M059J (cell line): Measurements from ENCODE around the gene PSMB10. TPM values are rescaled to one million over a fixed set of nuclear protein-coding genes. Genes with fewer than 3 reads are reported as not detected.

Source experiments
- DNase-seq: peaks from one replicate; pipeline ENCODE4 v3.0.0-alpha.2; 2012; ENCODE audit warnings: low read depth
- total RNA-seq: library from RNA; depleted of rRNA; stranded (reverse); fragments of >200 nt; shearing (Covaris generic); gene quantifications from 2 replicates; pipeline ENCODE4 v1.2.3, GENCODE V29; 2014; rRNA removed

The PSMB10 gene
- total RNA-seq, 1 experiment from 2014 or later = 63.5 TPM

GRCh38 chr16:67892899-67893742, 43.5 kb downstream of the PSMB10 start, which contains the start of gene PSKH1:
Gene PSKH1, plus strand, starts transcription at chr16:67893254. Its CDS starts 15,496 bp downstream, at chr16:67908750.
- peak; percentile 94 for DNase-seq

GRCh38 chr16:67892375-67892774, 44.3 kb downstream of the PSMB10 start:
- DNase-seq = no peak

DNA sequence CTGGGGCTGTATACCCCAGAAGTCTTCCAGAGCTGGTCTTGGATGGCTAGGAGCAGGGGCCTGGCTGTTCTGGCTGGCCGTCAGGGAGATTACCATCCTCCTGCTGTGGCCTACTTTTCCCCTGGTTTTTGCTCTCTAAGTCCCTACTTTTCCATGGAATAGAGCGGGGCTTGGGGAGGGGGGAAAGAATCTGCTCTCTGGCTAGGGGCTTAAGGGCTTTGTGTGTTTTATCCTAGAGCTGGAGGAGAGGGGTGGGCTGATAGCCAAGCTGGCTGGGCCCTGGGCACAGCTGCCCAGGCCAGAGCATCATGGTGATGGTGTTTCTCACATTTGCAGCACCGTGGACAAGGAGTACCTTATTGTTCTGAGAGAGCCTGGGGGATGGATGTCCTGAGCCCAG, 48.3 kb downstream of the PSMB10 start:
- no peak for DNase-seq

DNA sequence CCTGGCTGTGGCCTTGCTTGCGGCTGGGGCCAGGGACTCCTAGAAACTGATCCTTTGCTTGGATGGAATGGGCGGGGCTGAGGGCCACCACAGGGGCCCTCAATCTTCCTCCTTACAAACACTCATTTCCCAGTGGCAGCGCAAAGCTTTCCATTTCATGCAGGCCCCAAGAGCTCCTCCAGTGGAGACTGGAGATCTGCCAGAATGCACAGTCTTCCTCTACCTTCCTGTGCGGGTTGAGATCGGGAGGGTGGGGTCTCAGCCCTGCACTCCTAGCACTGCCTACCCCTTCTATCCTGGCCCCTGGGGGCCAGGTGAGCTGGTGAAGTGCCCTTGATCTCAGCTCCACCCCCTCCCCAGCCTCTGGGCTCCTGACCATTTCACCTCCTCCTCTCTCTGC, 50.3 kb downstream of the PSMB10 start:
- no peak for DNase-seq

- DNase-seq = no peak
Observed at GRCh38 chr16:67885976-67886375, 50.7 kb downstream of the PSMB10 start.

GRCh38 chr16:67885545-67885944, 51.1 kb downstream of the PSMB10 start:
- DNase-seq = no peak

DNA sequence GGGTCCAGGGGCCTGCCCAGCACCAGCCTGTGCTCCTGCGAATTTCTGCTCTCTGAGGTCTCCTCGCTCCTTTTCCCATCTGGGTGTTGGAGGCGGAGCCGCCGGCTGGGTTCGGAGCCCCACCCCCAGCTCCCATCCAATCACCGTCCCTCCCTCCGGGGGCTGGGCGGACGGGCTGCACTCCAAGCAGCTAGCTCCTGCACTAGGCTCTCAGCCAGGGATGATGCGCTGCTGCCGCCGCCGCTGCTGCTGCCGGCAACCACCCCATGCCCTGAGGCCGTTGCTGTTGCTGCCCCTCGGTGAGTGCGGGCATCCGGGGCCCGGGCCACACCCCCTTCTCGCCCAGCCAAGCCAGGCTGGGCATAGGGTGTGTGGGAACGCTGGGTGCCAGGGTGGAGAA, 52.0 kb downstream of the PSMB10 start, which contains the start of gene NRN1L:
Gene NRN1L (plus strand): TSS at position 202 of the 400 bp plus-strand sequence. CDS start 19 bp downstream, at position 221.
- peak; percentile 58 for DNase-seq

Other genes with a start within 250 kb of the PSMB10 start
- gene GFOD2, start 217.5 kb downstream of the PSMB10 start, total RNA-seq = 11.7 and 18.6 TPM in 2 replicates
- 3.6 and 5.4 TPM in 2 replicates for gene RANBP10, start 130.3 kb downstream of the PSMB10 start, total RNA-seq
- 0.12 and 0.39 TPM in 2 replicates for gene TSNAXIP1, start 130.0 kb downstream of the PSMB10 start, total RNA-seq
- 41.0 and 45.2 TPM in 2 replicates for gene THAP11, start 94.5 kb downstream of the PSMB10 start, total RNA-seq
- gene NUTF2, start 89.9 kb downstream of the PSMB10 start, total RNA-seq = 296 and 347 TPM in 2 replicates
- 18.0 and 25.0 TPM in 2 replicates for gene CENPT, start 89.2 kb downstream of the PSMB10 start, total RNA-seq
- gene EDC4, start 63.8 kb downstream of the PSMB10 start, total RNA-seq = 38.9 and 66.1 TPM in 2 replicates
- 0.42 TPM in 1 of 2 replicates, not detected in the other for gene NRN1L, start 52.0 kb downstream of the PSMB10 start, total RNA-seq
- 6.1 and 8.2 TPM in 2 replicates for gene PSKH1, start 43.6 kb downstream of the PSMB10 start, total RNA-seq
- gene CTRL, start 5.0 kb downstream of the PSMB10 start, total RNA-seq = not detected in 2 replicates
- 4.6 and 5.2 TPM in 2 replicates for gene LCAT, start 7.3 kb upstream of the PSMB10 start, total RNA-seq
- gene SLC12A4, start 31.8 kb upstream of the PSMB10 start, total RNA-seq = 26.1 and 30.7 TPM in 2 replicates
- gene DPEP3, start 43.6 kb upstream of the PSMB10 start, total RNA-seq = not detected in 2 replicates
- not detected in 2 replicates for gene DPEP2, start 62.6 kb upstream of the PSMB10 start, total RNA-seq
- gene DPEP2NB, start 79.1 kb upstream of the PSMB10 start, total RNA-seq = not detected in 2 replicates
- gene DDX28, start 86.4 kb upstream of the PSMB10 start, total RNA-seq = 11.7 and 13.8 TPM in 2 replicates
- 10.7 and 20.6 TPM in 2 replicates for gene DUS2, start 86.4 kb upstream of the PSMB10 start, total RNA-seq
- gene NFATC3, start 148.5 kb upstream of the PSMB10 start, total RNA-seq = 24.9 and 31.9 TPM in 2 replicates